Adrenal gland (tissue), 12 donors: ENCODE data around the gene ATP8A2. TPM values are rescaled to one million over a fixed set of nuclear protein-coding genes. Genes with fewer than 3 reads are reported as not detected.

ENCODE experiments used
- DNase-seq, 7 donors: peaks; one replicate each; pipeline ENCODE4 v3.0.0-alpha.2; 2019 to 2020
- H3K27ac ChIP-seq, 5 donors: fragments of 200-600 bp; sonication (generic) in 4 of 5; 1 replicate in 3 of 5; 2 replicates in 2 of 5; pipeline versions ENCODE4 v1.5.1 to v1.8.0; 2016 to 2020; ENCODE audit warnings: mild to moderate bottlenecking in 1 of 5
- H3K27me3 ChIP-seq: fragments of 200-600 bp; 2 replicates; pipeline ENCODE4 v1.8.0; 2021
- H3K36me3 ChIP-seq, 2 donors: fragments of 200-600 bp; replicated peaks in 1 of 2; 1 replicate in 1 of 2; 2 replicates in 1 of 2; pipeline versions ENCODE4 v1.5.1 to v1.8.0; 2018 to 2022
- H3K4me1 ChIP-seq, 2 donors: fragments of 200-600 bp; replicated peaks in 1 of 2; 1 replicate in 1 of 2; 2 replicates in 1 of 2; pipeline versions ENCODE4 v1.5.1 to v1.8.0; 2018 to 2021
- H3K4me3 ChIP-seq, 4 donors: fragments of 200-600 bp; sonication (generic) in 3 of 4; one replicate each; pipeline ENCODE4 v1.5.1; 2016 to 2018
- H3K9me3 ChIP-seq, 3 donors: fragments of 200-600 bp; sonication (generic) in 1 of 3; replicated peaks in 1 of 3; 1 replicate in 2 of 3; 2 replicates in 1 of 3; pipeline versions ENCODE4 v1.5.1 to v1.8.0; 2016 to 2021
- CTCF ChIP-seq, 6 experiments: fragments of 450-650 bp in 4 of 6; fragments of 200-600 bp in 2 of 6; sonication (generic) in 1 of 6; IDR thresholded peaks; 1 replicate in 5 of 6; 2 replicates in 1 of 6; pipeline versions ENCODE4 v1.5.1 to v1.8.0; 2016 to 2021; ENCODE audit warnings: antibody characterized with exemption in 6 of 6, mild to moderate bottlenecking in 2 of 6, moderate library complexity in 1 of 6
- POLR2A ChIP-seq, 2 donors: fragments of 450-650 bp; IDR thresholded peaks; one replicate each; pipeline ENCODE4 v1.6.1; 2017; ENCODE audit warnings: antibody characterized with exemption in 2 of 2, mild to moderate bottlenecking in 2 of 2, moderate library complexity in 1 of 2
- WGBS, 4 donors: extraction: QIAGEN DNeasy Blood & Tissue Kit in 2 of 4; methylation state at CpG; one replicate each; pipeline versions ENCODE4 v1.1.5 to v1.1.7; 2013 to 2017; 5-methylcytosine and 5-hydroxymethylcytosine counted together
- intact Hi-C, 2 donors: fragments of 100-400 bp; cut with DNase I; formaldehyde crosslinking; loops; one replicate each; pipeline versions ENCODE4 v1.14.1 to v1.15.0; 2022 to 2023
- polyA plus RNA-seq, 3 donors: library from polyadenylated mRNA; stranded (reverse); fragments of 200-250 nt in 2 of 3; fragments of 350-450 nt in 1 of 3; fragmentation: Illumina TruSeq in 1 of 3; extraction: RNeasy Lipid Tissue Mini Kit (QIAGEN cat#74804) in 1 of 3; gene quantifications; one replicate each; pipeline ENCODE4 v1.2.3, GENCODE V29; 2013 to 2014
- total RNA-seq, 9 donors: library from RNA; depleted of rRNA in 4 of 9; stranded (reverse); fragments of >200 nt in 4 of 9; fragments of 120-200 nt in 1 of 9; fragmentation: NEBNext Ultra II Directional in 1 of 9; extraction: Animal tissue kit (Norgen Biotek cat#: 25700) in 1 of 9; gene quantifications; one replicate each; pipeline versions ENCODE4 v1.1.0 to v1.2.4, GENCODE V29; 2013 to 2023
- donor health status: healthy with polysubstance abuse.
- donor health status: Bipolar disorder and iron deficiency.
- donor health status: DM: yes; HTN: yes; CAD: no.
- donor health status: DM: no; HTN: no; CAD: no.
- donor health status: DM: no; HTN: no; CAD: no.
- donor health status: DM: yes; HTN: yes; CAD: no.

The ATP8A2 gene
- total and polyA plus RNA-seq, 12 donors = 0.77 to 14.0 (median 4.3) TPM

GRCh38 chr13:25420161-25420560 lies 48.4 kb downstream of the ATP8A2 start:
- intact Hi-C loops = no loop called here
- TF ChIP-seq POLR2A (IDR thresholded peaks at IDR 0.05) (no peak), CTCF (IDR thresholded peaks at IDR 0.05) (no peak)
- WGBS, 4 donors = 84 to 90% (median 88%) methylated on average over 2 of the region's 2 CpGs

DNA sequence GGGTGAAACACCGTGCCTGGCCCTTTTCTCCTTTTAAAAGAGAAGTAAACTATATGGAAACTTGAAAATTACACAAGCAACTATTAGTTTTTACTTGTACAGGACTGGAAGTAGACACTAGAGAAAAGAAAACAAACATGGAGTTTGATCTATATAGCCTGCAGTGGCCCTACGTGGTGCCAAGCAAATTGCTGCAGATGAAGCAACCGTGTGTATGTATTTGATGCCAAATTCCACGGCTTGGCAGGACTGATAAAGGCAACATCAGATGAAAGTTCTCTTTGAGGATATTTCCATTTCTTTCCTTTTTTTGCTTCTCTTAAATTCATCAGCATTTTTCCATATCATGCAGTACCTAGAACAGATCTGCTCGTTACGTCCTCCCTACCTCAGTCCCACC lies 49.8 kb downstream of the ATP8A2 start:
- no peaks in the 10 kb centered on the region for H3K27me3 ChIP-seq
- no peaks in the 10 kb centered on the region for H3K9me3 ChIP-seq
- DNase-seq = no peak
- no peaks in the 10 kb centered on the region for H3K4me1 ChIP-seq
- WGBS, 4 donors = 75 to 84% (median 80%) methylated on average over 6 of the region's 6 CpGs
- no peaks in the 10 kb centered on the region for H3K36me3 ChIP-seq
- intact Hi-C loops = no loop called here
- H3K4me3 ChIP-seq = no peak overlapping the region
- no peak for TF ChIP-seq POLR2A (IDR thresholded peaks at IDR 0.05)
- no peak for TF ChIP-seq CTCF (IDR thresholded peaks at IDR 0.05)
- H3K27ac ChIP-seq = no peak overlapping the region

More at GRCh38 chr13:25420161-25420560, 48.4 kb downstream of the ATP8A2 start:
- no peaks in the 10 kb centered on the region for H3K4me1 ChIP-seq
- no peaks in the 10 kb centered on the region for H3K9me3 ChIP-seq
- no peaks in the 10 kb centered on the region for H3K36me3 ChIP-seq
- no peaks in the 10 kb centered on the region for H3K27me3 ChIP-seq
- no peak overlapping the region for H3K27ac ChIP-seq
- no peak overlapping the region for H3K4me3 ChIP-seq
- DNase-seq = no peak

DNA sequence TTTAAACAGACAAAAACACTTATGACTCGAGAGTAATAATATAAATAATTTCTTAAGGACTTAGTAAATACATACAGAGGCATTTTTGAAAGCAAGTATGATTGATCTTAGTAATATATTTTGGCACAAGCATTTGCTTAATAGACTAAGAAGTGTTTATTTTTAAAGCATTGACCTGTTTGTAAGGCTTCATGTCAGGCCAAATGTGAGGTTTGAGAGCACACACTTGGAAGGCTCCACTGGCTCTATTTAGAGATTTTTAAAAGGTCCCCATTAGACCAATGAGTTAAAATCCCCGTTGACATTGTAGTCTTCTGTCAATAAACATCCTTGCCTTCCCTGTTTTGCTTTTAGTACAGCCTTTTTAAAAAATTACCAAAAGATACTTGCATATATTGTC lies 50.4 kb downstream of the ATP8A2 start:
- Histone ChIP-seq H3K4me1 (no peaks in the 10 kb centered on the region), H3K27me3 (no peaks in the 10 kb centered on the region), H3K4me3 (no peak overlapping the region), H3K27ac (no peak overlapping the region), H3K36me3 (no peaks in the 10 kb centered on the region), H3K9me3 (no peaks in the 10 kb centered on the region)
- TF ChIP-seq POLR2A (IDR thresholded peaks at IDR 0.05) (no peak), CTCF (IDR thresholded peaks at IDR 0.05) (no peak)
- intact Hi-C loops = no loop called here
- 64 to 73% (median 71%) methylated on average over 2 of the region's 2 CpGs for WGBS, 4 donors
- DNase-seq = no peak

- Histone ChIP-seq H3K36me3 (no peaks in the 10 kb centered on the region), H3K9me3 (no peaks in the 10 kb centered on the region), H3K4me3 (no peak overlapping the region), H3K27me3 (no peaks in the 10 kb centered on the region), H3K4me1 (no peaks in the 10 kb centered on the region), H3K27ac (no peak overlapping the region)
- TF ChIP-seq CTCF (IDR thresholded peaks at IDR 0.05) (no peak), POLR2A (IDR thresholded peaks at IDR 0.05) (no peak)
- no peak for DNase-seq
- 77 to 97% (median 81%) methylated on average over 4 of the region's 4 CpGs for WGBS, 4 donors
- intact Hi-C loops = no loop called here
Measured at GRCh38 chr13:25423831-25424230, 52.1 kb downstream of the ATP8A2 start.
